Subcutaneous adipose tissue (tissue), 4 donors: ENCODE measurements around the gene CALHM5. TPM values are rescaled to one million over a fixed set of nuclear protein-coding genes. Genes with fewer than 3 reads are reported as not detected.

Experiments used
- total RNA-seq, 4 donors: library from RNA; depleted of rRNA; stranded (reverse); fragments of >200 nt; gene quantifications; one replicate each; pipeline ENCODE4 v1.1.0, GENCODE V29; 2016
- TF ChIP-seq, protein P1 (sequence below): fragments of 450-650 bp; IDR thresholded peaks from one replicate; pipeline ENCODE4 v1.5.1; 2016; ENCODE audit warnings: low read depth, mild to moderate bottlenecking, control low read depth, antibody characterized with exemption, moderate library complexity

The CALHM5 gene
- total RNA-seq, 4 donors from 2014 or later: 2.3 to 3.3 (median 2.7) TPM

DNA sequence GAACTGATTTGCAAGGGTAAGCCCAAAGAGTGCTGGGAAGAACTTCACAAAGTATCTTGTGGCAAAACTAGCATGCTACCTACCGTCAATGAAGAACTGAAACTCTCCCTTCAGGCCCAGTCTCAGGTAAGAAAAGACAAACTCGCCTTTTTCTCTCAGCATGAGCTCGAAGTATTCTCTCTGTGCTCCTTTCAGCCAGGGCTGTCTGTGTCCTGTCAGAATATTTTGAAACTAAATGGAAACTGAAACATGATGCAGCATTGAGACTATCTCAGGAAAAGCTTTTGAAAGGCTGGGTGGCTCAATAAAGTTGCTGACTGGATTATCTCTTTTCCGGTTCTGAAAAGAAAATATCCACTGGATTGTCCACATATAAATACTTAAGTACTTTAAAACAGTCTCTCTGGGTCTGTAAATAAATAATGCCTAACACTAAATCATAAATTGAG is 696 bp downstream of the CALHM5 start:
- TF ChIP-seq, protein P1, sequence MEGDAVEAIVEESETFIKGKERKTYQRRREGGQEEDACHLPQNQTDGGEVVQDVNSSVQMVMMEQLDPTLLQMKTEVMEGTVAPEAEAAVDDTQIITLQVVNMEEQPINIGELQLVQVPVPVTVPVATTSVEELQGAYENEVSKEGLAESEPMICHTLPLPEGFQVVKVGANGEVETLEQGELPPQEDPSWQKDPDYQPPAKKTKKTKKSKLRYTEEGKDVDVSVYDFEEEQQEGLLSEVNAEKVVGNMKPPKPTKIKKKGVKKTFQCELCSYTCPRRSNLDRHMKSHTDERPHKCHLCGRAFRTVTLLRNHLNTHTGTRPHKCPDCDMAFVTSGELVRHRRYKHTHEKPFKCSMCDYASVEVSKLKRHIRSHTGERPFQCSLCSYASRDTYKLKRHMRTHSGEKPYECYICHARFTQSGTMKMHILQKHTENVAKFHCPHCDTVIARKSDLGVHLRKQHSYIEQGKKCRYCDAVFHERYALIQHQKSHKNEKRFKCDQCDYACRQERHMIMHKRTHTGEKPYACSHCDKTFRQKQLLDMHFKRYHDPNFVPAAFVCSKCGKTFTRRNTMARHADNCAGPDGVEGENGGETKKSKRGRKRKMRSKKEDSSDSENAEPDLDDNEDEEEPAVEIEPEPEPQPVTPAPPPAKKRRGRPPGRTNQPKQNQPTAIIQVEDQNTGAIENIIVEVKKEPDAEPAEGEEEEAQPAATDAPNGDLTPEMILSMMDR: no peak

DNA sequence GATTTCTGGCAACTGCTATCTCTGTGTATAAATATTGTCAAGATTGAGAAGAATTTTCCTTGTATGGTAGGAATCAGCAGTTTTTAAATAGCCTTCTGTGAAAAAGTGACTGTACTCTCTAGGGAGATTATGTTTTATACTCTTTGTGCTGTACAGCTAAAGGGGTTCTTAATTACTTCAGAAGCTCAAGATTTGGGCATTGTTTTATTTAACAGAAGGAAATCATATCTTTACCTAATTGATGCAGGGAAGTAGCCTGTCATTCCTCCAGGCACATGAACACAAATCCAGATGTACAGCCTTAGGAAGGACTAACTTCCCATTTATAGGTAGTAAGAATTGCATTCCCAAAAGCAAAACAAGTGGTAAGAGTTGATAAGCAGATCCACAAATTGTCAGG is 1.3 kb downstream of the CALHM5 start:
- TF ChIP-seq, protein P1: no peak

DNA sequence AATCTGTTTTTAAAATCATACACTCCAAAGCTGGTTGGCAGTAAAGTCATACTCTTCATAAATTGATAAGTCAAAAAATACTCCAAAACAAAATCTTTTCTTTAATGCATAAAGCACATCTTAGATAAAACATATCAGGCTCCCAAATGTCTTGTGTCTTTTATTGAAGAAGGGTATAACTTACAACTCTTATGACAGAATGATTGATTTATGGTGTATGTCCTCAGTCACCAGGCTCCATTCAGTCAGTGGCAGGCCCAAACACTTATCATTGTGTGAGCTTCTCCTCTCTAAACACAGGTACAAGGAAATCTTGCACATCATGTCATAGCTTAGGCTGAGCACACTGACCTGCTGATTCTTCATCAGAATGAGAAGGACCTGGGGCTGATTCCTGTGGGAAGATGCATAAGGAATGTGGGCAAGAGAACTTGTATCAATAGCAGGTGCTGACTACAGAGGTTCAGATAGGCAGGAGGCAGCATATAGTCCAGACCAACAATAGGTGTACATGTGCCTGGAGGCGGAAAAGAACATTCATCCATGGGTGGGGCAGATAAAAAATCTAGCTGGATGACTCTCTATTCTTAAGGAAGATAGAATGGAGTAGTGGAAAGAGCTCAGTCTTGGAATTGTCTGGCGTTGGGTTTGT is 1.9 kb downstream of the CALHM5 start:
- TF ChIP-seq, protein P1: no peak

DNA sequence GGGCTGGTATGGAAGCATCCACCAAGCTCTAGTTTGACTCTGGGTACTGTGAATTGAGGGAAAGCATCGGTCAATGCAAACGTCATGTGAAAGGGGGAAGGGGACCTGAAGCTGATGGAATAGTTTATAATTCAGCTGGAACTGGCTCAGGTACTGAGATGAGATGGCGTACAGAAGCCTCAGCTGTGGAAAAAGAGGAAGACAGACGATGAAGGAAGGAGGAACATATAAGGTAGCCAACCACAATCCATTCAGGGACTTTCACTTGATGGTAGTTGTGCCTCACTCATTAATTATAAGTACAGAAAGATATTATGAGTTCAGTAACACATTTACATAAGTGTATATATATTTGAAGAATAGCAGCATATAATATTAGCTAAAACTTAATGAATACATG is 2.7 kb downstream of the CALHM5 start:
- TF ChIP-seq, protein P1: no peak

DNA sequence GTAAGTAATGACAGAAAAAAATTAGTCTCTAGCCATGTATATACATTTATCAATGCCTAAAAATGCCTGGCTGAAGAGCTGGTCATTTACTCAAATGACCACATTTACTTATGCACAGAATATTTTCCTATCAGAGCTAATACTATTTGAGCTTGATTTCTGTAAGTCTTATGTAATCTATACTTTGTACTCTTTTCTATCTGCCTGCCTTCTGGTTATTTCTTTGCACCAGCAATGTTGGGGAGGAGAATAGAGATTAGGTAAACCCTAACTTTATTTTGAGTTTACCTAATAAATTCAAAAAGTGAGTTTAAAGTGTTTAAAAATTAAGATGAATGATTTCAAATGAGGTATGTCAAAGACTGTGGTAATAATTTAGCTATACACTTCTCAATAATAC is 3.7 kb downstream of the CALHM5 start:
- TF ChIP-seq, protein P1: no peak

DNA sequence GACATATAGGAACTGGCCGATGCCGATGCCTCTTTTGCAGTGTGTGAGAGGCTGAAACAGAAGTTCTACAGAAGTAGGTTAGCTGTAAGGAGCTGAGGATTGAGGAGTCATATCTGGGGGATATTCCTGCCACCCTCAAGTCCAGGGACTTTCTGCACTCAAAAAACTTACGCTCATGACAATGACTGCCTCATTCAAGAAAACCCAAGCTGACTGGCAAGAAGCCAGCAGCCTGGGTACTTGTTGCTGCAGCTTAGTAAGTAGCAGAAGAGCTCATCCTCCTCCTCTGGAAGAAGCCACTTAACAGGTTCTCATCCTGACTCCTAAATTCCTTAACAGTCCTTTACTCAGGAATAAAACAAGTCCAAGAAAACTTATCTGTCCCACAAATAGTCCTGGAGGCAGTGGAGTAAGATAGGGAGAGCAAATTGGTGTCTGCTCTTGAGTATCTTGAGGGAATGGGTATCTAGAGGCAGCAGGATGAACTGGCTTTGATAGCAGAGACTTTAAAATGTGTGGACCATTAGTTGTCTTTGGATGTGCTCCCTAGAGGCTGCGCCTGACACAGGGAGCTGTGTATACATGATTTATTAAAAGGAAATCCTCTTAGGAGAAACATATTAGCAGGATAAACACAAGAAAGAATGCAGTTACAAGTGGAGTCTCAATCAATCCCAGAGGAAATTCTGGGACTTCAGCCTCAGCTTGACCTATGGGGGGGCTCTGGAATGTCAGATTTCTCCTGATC is 7.4 kb downstream of the CALHM5 start:
- TF ChIP-seq, protein P1: no peak

DNA sequence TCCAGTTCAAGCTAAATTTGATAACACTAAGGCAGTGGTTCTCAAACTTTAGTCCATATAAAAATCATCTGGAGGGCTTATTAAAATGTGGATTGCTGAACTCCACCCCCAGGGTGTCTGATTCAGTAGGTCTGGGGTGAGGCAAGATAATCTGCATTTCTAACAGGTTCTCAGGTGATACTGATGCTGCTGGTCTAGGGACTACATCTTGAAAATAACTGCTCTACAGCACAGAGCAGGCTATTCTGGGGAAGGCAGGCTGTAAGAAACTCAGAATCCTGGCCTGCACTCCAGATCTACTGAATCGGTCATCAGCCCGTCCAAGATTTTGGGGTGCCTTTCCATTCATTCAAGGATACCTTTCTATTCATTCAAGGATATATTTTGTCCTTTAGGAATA is 11.5 kb downstream of the CALHM5 start:
- TF ChIP-seq, protein P1: no peak
